ENCODE data around the gene TRAPPC8. TPM values are rescaled to one million over a fixed set of nuclear protein-coding genes. Genes with fewer than 3 reads are reported as not detected.
"Not testable (repeated sequence)": the region's sequence is repeated elsewhere in the genome, so short reads cannot be mapped to it uniquely, and the experiment has no call there.

The TRAPPC8 gene
- polyA plus RNA-seq, 1 donor: 38.5 TPM

GRCh38 chr18:31943878-31944816 is 1.2 kb upstream of the TRAPPC8 start:
- no peaks in the 10 kb centered on the region for H3K27me3 ChIP-seq (ENCODE audit: control insufficient read depth, insufficient read depth, low read length)
- peaks cover 25% of the 10 kb centered on the region for H3K4me1 ChIP-seq (ENCODE audit: control insufficient read depth, insufficient read depth, low read length)
- H3K9me3 ChIP-seq (ENCODE audit: control insufficient read depth, low read depth, low read length): no peaks in the 10 kb centered on the region
- peak in 1 of 2 donors; percentile 31 for DNase-seq
- peak overlapping the region; percentile 74 for H3K27ac ChIP-seq (ENCODE audit: low read length)
- WGBS (ENCODE audit: insufficient coverage, low lambda C conversion rate): 0% methylated on average over 2 of the region's 15 CpGs
- H3K36me3 ChIP-seq (ENCODE audit: control insufficient read depth, insufficient read depth, low read length): no peaks in the 10 kb centered on the region
- peak overlapping the region; percentile 66 for H3K4me3 ChIP-seq (ENCODE audit: low read length)

GRCh38 chr18:31942291-31942998 is 483 bp downstream of the TRAPPC8 start:
- Histone ChIP-seq H3K4me3 (ENCODE audit: low read length) (peak overlapping the region; percentile 76), H3K27ac (ENCODE audit: low read length) (peak overlapping the region; percentile 94), H3K4me1 (ENCODE audit: control insufficient read depth, insufficient read depth, low read length) (peaks cover 17% of the 10 kb centered on the region), H3K27me3 (ENCODE audit: control insufficient read depth, insufficient read depth, low read length) (no peaks in the 10 kb centered on the region), H3K36me3 (ENCODE audit: control insufficient read depth, insufficient read depth, low read length) (no peaks in the 10 kb centered on the region), H3K9me3 (ENCODE audit: control insufficient read depth, low read depth, low read length) (no peaks in the 10 kb centered on the region)
- peak in 1 of 2 donors; percentile 68 for DNase-seq
- WGBS (ENCODE audit: insufficient coverage, low lambda C conversion rate): no CpG with 5 or more reads among the region's 64 CpGs

- peaks cover 16% of the 10 kb centered on the region for H3K4me1 ChIP-seq (ENCODE audit: control insufficient read depth, insufficient read depth, low read length)
- DNase-seq: no peak
Observed at GRCh38 chr18:31941010-31941809, 1.7 kb downstream of the TRAPPC8 start.

GRCh38 chr18:31934773-31935172 is 8.2 kb downstream of the TRAPPC8 start:
- 80% methylated on average over 1 of the region's 8 CpGs for WGBS (ENCODE audit: insufficient coverage, low lambda C conversion rate)

More at GRCh38 chr18:31941010-31941809, 1.7 kb downstream of the TRAPPC8 start:
- WGBS (ENCODE audit: insufficient coverage, low lambda C conversion rate): 100% methylated on average over 3 of the region's 24 CpGs
- H3K27me3 ChIP-seq (ENCODE audit: control insufficient read depth, insufficient read depth, low read length): no peaks in the 10 kb centered on the region
- peak overlapping the region; percentile 76 for H3K4me3 ChIP-seq (ENCODE audit: low read length)
- no peaks in the 10 kb centered on the region for H3K9me3 ChIP-seq (ENCODE audit: control insufficient read depth, low read depth, low read length)
- H3K36me3 ChIP-seq (ENCODE audit: control insufficient read depth, insufficient read depth, low read length): peaks cover under 1% of the 10 kb centered on the region
- peak overlapping the region; percentile 94 for H3K27ac ChIP-seq (ENCODE audit: low read length)

GRCh38 chr18:31931886-31932240 is 11.1 kb downstream of the TRAPPC8 start:
- H3K36me3 ChIP-seq (ENCODE audit: control insufficient read depth, insufficient read depth, low read length): peaks cover 28% of the 10 kb centered on the region
- H3K4me1 ChIP-seq (ENCODE audit: control insufficient read depth, insufficient read depth, low read length): no peaks in the 10 kb centered on the region
- no peaks in the 10 kb centered on the region for H3K9me3 ChIP-seq (ENCODE audit: control insufficient read depth, low read depth, low read length)
- H3K4me3 ChIP-seq (ENCODE audit: low read length): no peak overlapping the region
- 90% methylated on average over 2 of the region's 6 CpGs for WGBS (ENCODE audit: insufficient coverage, low lambda C conversion rate)
- no peak for DNase-seq
- H3K27ac ChIP-seq (ENCODE audit: low read length): no peak overlapping the region
- no peaks in the 10 kb centered on the region for H3K27me3 ChIP-seq (ENCODE audit: control insufficient read depth, insufficient read depth, low read length)

More at GRCh38 chr18:31934773-31935172, 8.2 kb downstream of the TRAPPC8 start:
- H3K27me3 ChIP-seq (ENCODE audit: control insufficient read depth, insufficient read depth, low read length); H3K27ac ChIP-seq (ENCODE audit: low read length); H3K4me1 ChIP-seq (ENCODE audit: control insufficient read depth, insufficient read depth, low read length); H3K4me3 ChIP-seq (ENCODE audit: low read length); DNase-seq; H3K9me3 ChIP-seq (ENCODE audit: control insufficient read depth, low read depth, low read length): not testable (repeated sequence)
- peaks cover 15% of the 10 kb centered on the region for H3K36me3 ChIP-seq (ENCODE audit: control insufficient read depth, insufficient read depth, low read length)

- Histone ChIP-seq H3K4me3 (ENCODE audit: low read length) (no peak overlapping the region), H3K27me3 (ENCODE audit: control insufficient read depth, insufficient read depth, low read length) (no peaks in the 10 kb centered on the region), H3K36me3 (ENCODE audit: control insufficient read depth, insufficient read depth, low read length) (peaks cover 32% of the 10 kb centered on the region), H3K4me1 (ENCODE audit: control insufficient read depth, insufficient read depth, low read length) (no peaks in the 10 kb centered on the region), H3K27ac (ENCODE audit: low read length) (no peak overlapping the region), H3K9me3 (ENCODE audit: control insufficient read depth, low read depth, low read length) (no peaks in the 10 kb centered on the region)
- WGBS (ENCODE audit: insufficient coverage, low lambda C conversion rate): 100% methylated on average over 1 of the region's 6 CpGs
- DNase-seq: no peak
Observed at GRCh38 chr18:31931163-31931885, 11.6 kb downstream of the TRAPPC8 start.

- no peaks in the 10 kb centered on the region for H3K27me3 ChIP-seq (ENCODE audit: control insufficient read depth, insufficient read depth, low read length)
- peak; percentile 8 to 60 for DNase-seq
- H3K9me3 ChIP-seq (ENCODE audit: control insufficient read depth, low read depth, low read length): no peaks in the 10 kb centered on the region
- peaks cover 29% of the 10 kb centered on the region for H3K36me3 ChIP-seq (ENCODE audit: control insufficient read depth, insufficient read depth, low read length)
- peak overlapping the region; percentile 37 for H3K27ac ChIP-seq (ENCODE audit: low read length)
- no peaks in the 10 kb centered on the region for H3K4me1 ChIP-seq (ENCODE audit: control insufficient read depth, insufficient read depth, low read length)
- no peak overlapping the region for H3K4me3 ChIP-seq (ENCODE audit: low read length)
Observed at GRCh38 chr18:31929273-31929672, 13.7 kb downstream of the TRAPPC8 start.

- WGBS (ENCODE audit: insufficient coverage, low lambda C conversion rate): 80% methylated on average over 1 of the region's 5 CpGs
- not testable (repeated sequence) for H3K9me3 ChIP-seq (ENCODE audit: control insufficient read depth, low read depth, low read length); DNase-seq; H3K4me3 ChIP-seq (ENCODE audit: low read length); H3K4me1 ChIP-seq (ENCODE audit: control insufficient read depth, insufficient read depth, low read length); H3K27ac ChIP-seq (ENCODE audit: low read length); H3K27me3 ChIP-seq (ENCODE audit: control insufficient read depth, insufficient read depth, low read length)
- H3K36me3 ChIP-seq (ENCODE audit: control insufficient read depth, insufficient read depth, low read length): peaks cover 31% of the 10 kb centered on the region
Observed at GRCh38 chr18:31926988-31927387, 15.9 kb downstream of the TRAPPC8 start.

- no peaks in the 10 kb centered on the region for H3K27me3 ChIP-seq (ENCODE audit: control insufficient read depth, insufficient read depth, low read length)
- no CpG with 5 or more reads among the region's 3 CpGs for WGBS (ENCODE audit: insufficient coverage, low lambda C conversion rate)
- peaks cover 16% of the 10 kb centered on the region for H3K36me3 ChIP-seq (ENCODE audit: control insufficient read depth, insufficient read depth, low read length)
- no peaks in the 10 kb centered on the region for H3K9me3 ChIP-seq (ENCODE audit: control insufficient read depth, low read depth, low read length)
- no peak for DNase-seq
- no peak overlapping the region for H3K27ac ChIP-seq (ENCODE audit: low read length)
- H3K4me1 ChIP-seq (ENCODE audit: control insufficient read depth, insufficient read depth, low read length): no peaks in the 10 kb centered on the region
- no peak overlapping the region for H3K4me3 ChIP-seq (ENCODE audit: low read length)
Observed at GRCh38 chr18:31920277-31920676, 22.7 kb downstream of the TRAPPC8 start.
